GM04504 (cell line): ENCODE measurements around the gene LHX5.

Source experiments
- DNase-seq: peaks from one replicate; pipeline ENCODE4 v3.0.0-alpha.2; 2012; ENCODE audit warnings: low read depth

LHX5 gene

DNA sequence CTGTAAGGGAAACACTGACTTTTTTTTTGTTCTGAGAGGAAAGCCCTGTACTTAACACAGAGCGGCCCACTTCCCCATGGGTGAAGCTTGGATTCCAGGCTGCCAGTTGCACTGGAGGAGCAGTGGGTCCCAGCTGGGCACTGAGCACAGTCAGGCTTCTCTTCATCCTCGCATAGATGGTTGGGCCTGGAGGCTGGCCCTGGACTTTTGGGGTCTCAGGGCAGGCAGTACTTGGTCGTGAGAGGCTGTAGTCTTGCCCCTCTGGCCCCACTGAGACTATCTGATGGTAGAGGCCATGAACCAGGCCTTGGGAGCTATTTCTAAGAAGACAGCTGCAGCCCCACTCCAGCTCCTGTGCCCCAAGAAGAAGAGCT is 6.2 kb upstream of the LHX5 start:
- no peak for DNase-seq

- no peak for DNase-seq
Measured at GRCh38 chr12:113477171-113477841, 5.6 kb upstream of the LHX5 start.

GRCh38 chr12:113476176-113476986 is 4.7 kb upstream of the LHX5 start:
- no peak for DNase-seq

- no peak for DNase-seq
Measured at GRCh38 chr12:113475451-113476175, 3.9 kb upstream of the LHX5 start.

- DNase-seq = no peak
Measured at GRCh38 chr12:113474635-113475436, 3.2 kb upstream of the LHX5 start.

DNA sequence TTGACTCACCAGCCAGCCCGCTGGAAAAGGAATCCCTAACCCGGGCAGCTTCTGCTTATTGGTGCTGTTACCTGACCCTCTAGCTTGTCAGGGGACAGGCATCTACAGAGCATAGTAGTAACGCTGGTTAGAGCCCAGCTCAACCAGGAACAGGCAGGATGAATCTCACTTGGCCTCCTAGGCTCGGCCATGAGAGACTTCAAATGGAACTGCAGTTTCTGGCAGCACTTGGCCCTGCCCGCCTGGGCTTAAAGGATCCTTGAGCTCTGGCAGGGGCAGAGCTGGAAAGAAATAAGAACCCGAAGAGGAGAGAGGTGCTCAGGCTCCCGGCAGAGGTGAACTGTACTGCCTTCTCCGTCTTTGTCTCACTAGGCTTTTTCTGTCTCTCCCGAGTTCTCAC is 2.3 kb upstream of the LHX5 start:
- DNase-seq = no peak

DNA sequence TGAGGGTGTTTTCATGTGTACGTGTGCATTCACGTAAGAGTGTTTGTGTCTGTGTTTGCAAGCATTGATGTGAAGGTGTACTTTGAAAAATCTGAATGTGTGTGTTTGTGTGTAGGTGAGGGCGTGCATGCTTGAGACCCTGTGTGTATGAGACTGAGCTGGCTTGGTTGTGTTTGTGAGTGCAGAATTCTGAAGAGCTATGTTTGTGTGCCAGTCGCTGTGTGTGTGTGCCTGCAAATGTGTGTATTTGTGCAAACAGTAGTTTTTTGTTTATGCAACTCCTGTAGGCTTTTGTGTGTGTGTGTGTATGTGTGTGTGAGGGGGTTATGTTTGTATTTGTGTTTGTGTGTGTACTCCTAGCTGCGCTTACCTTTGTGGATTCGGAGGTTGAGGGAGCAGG is 1.7 kb upstream of the LHX5 start:
- DNase-seq = no peak

- no peak for DNase-seq
Measured at GRCh38 chr12:113472191-113473121, 785 bp upstream of the LHX5 start.

GRCh38 chr12:113470871-113471618 is 626 bp downstream of the LHX5 start:
- no peak for DNase-seq

GRCh38 chr12:113469949-113470743 is 1.5 kb downstream of the LHX5 start:
- no peak for DNase-seq

- DNase-seq = no peak
Measured at GRCh38 chr12:113469224-113469948, 2.3 kb downstream of the LHX5 start.

GRCh38 chr12:113468365-113469223 is 3.1 kb downstream of the LHX5 start:
- no peak for DNase-seq

- no peak for DNase-seq
Measured at GRCh38 chr12:113467502-113468364, 3.9 kb downstream of the LHX5 start.

DNA sequence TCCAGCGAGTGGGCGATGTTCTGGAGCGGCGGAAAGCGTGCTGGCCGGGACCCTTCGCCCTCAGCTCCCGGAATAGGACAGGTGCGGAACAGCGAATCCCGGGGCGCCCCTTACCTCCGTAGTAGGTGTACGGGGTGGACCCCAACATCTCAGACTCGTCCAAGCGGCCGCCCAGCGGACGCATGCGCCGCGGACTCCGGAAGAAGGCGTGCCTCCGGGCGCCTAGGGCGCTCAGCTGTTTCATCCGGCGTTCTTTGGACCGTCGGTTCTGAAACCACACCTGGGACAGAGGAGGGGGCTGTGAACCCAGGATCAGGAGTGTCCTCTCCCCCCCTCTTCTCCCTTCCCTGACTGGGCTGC is 4.5 kb downstream of the LHX5 start:
- no peak for DNase-seq

DNA sequence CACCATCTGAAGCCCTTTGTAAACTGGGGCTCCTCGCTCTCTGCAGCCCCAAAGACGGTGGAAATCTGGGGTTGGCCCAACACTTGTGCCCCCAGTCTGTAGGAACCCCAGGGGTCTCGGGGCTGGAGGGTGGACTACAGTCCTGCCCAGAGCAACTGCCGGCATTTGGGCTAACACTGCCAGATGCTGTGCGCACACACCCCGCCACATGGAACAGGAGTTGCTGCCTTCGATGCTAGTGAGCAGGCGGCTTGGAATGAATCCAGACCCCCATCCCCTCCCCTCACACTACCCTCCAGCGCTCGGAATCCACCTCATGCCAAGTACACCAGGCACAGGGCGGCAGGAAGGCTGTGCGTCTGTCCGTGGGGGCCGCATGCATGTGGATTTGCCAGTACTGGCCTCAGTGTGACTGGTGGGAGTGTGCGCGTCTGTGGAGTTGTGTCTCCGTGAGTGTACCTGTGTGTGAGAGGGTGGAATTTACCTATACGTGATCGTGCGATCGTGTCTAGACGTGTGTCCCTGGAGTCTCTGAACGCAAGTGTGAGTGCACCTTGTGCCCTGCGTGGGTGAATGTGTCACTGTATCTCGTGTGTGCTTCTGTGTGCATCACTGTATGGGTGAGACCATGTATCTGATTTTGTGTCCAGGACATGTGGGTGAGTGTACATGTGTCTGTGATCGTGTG is 5.1 kb downstream of the LHX5 start:
- DNase-seq = no peak

GRCh38 chr12:113465808-113466453 is 5.7 kb downstream of the LHX5 start:
- no peak for DNase-seq
